Dendritic cell treated with granulocyte-macrophage colony-stimulating factor and Interleukin-4, amounts not matched to agents 40 ng/mL and 50 ng/mL, for 4 days (primary cell): ENCODE data around the gene UNKL.

Source experiments
- H3K27ac Mint-ChIP-seq: one replicate; pipeline ENCODE4 v1.8.0; 2022; ENCODE audit warnings: mild to moderate bottlenecking, mixed read lengths
- H3K27me3 Mint-ChIP-seq: one replicate; pipeline ENCODE4 v1.8.0; 2022; ENCODE audit warnings: mild to moderate bottlenecking, mixed read lengths
- H3K36me3 Mint-ChIP-seq: one replicate; pipeline ENCODE4 v1.8.0; 2022; ENCODE audit warnings: low read depth, mixed read lengths
- H3K4me1 Mint-ChIP-seq: one replicate; pipeline ENCODE4 v1.8.0; 2022; ENCODE audit warnings: low read depth, mixed read lengths
- H3K4me3 Mint-ChIP-seq: one replicate; pipeline ENCODE4 v1.8.0; 2022; ENCODE audit warnings: mild to moderate bottlenecking, moderate library complexity, mixed read lengths
- H3K9me3 Mint-ChIP-seq: one replicate; pipeline ENCODE4 v1.8.0; 2022; ENCODE audit warnings: mixed read lengths
- intact Hi-C: fragments of 100-400 bp; cut with micrococcal nuclease; formaldehyde crosslinking; loops from one replicate; pipeline ENCODE4 v1.15.0; 2022

Gene UNKL

GRCh38 chr16:1430759-1431496 is 16.4 kb upstream of the UNKL start, which contains the start of gene PERCC1:
PERCC1 (plus strand) TSS chr16:1431078; CDS start chr16:1432594, 1,516 bp downstream.
- no peak within 1 kb of the TSS for H3K4me3 Mint-ChIP-seq
- H3K27me3 Mint-ChIP-seq: peaks cover 27% of the 10 kb centered on the region
- peaks cover 15% of the 10 kb centered on the region for H3K36me3 Mint-ChIP-seq
- H3K27ac Mint-ChIP-seq: no peak within 1 kb of the TSS
- intact Hi-C loops: no loop called here
- H3K4me1 Mint-ChIP-seq: no peaks in the 10 kb centered on the region
- no peaks in the 10 kb centered on the region for H3K9me3 Mint-ChIP-seq

- Mint-ChIP-seq H3K27ac (no peak overlapping the region), H3K27me3 (peaks cover 27% of the 10 kb centered on the region), H3K4me3 (no peak overlapping the region), H3K9me3 (no peaks in the 10 kb centered on the region), H3K4me1 (no peaks in the 10 kb centered on the region), H3K36me3 (peaks cover 9% of the 10 kb centered on the region)
- intact Hi-C loops: no loop called here
Measured at GRCh38 chr16:1430214-1430758, 15.8 kb upstream of the UNKL start.

- Mint-ChIP-seq H3K4me3 (no peak overlapping the region), H3K36me3 (peaks cover 2% of the 10 kb centered on the region), H3K4me1 (no peaks in the 10 kb centered on the region), H3K27me3 (peaks cover 27% of the 10 kb centered on the region), H3K27ac (no peak overlapping the region), H3K9me3 (no peaks in the 10 kb centered on the region)
- intact Hi-C loops: loop anchor here (10.0 kb wide), 1 partner anchor 185 kb away; the partner anchor contains the start of genes CRAMP1 and IFT140
Measured at GRCh38 chr16:1429631-1430030, 15.1 kb upstream of the UNKL start.

GRCh38 chr16:1429012-1429411 is 14.5 kb upstream of the UNKL start:
- intact Hi-C loops: loop anchor here (10.0 kb wide), 1 partner anchor 186 kb away; the partner anchor contains the start of genes CRAMP1 and IFT140
- H3K27ac Mint-ChIP-seq: no peak overlapping the region
- no peak overlapping the region for H3K4me3 Mint-ChIP-seq

GRCh38 chr16:1428511-1428910 is 14.0 kb upstream of the UNKL start:
- Mint-ChIP-seq H3K27me3 (peaks cover 27% of the 10 kb centered on the region), H3K27ac (peak overlapping the region; percentile 70), H3K4me3 (peak overlapping the region; percentile 48), H3K4me1 (no peaks in the 10 kb centered on the region), H3K9me3 (no peaks in the 10 kb centered on the region), H3K36me3 (no peaks in the 10 kb centered on the region)
- intact Hi-C loops: loop anchor here (10.0 kb wide), 1 partner anchor 186 kb away; the partner anchor contains the start of genes CRAMP1 and IFT140

More at GRCh38 chr16:1429012-1429411, 14.5 kb upstream of the UNKL start:
- Mint-ChIP-seq H3K36me3 (no peaks in the 10 kb centered on the region), H3K9me3 (no peaks in the 10 kb centered on the region), H3K27me3 (peaks cover 27% of the 10 kb centered on the region), H3K4me1 (no peaks in the 10 kb centered on the region)

GRCh38 chr16:1427473-1428461 is 13.3 kb upstream of the UNKL start:
- H3K4me3 Mint-ChIP-seq: peak overlapping the region; percentile 48
- H3K9me3 Mint-ChIP-seq: no peaks in the 10 kb centered on the region
- intact Hi-C loops: loop anchor here (10.0 kb wide), 1 partner anchor 187 kb away; the partner anchor contains the start of genes CRAMP1 and IFT140
- peaks cover 24% of the 10 kb centered on the region for H3K27me3 Mint-ChIP-seq
- no peaks in the 10 kb centered on the region for H3K4me1 Mint-ChIP-seq
- peak overlapping the region; percentile 70 for H3K27ac Mint-ChIP-seq
- H3K36me3 Mint-ChIP-seq: no peaks in the 10 kb centered on the region

GRCh38 chr16:1426734-1427471 is 12.4 kb upstream of the UNKL start:
- H3K4me3 Mint-ChIP-seq: no peak overlapping the region
- H3K27ac Mint-ChIP-seq: no peak overlapping the region
- H3K36me3 Mint-ChIP-seq: no peaks in the 10 kb centered on the region
- intact Hi-C loops: loop anchor here (10.0 kb wide), 1 partner anchor 188 kb away; the partner anchor contains the start of genes CRAMP1 and IFT140
- H3K27me3 Mint-ChIP-seq: peaks cover 18% of the 10 kb centered on the region
- H3K9me3 Mint-ChIP-seq: no peaks in the 10 kb centered on the region
- H3K4me1 Mint-ChIP-seq: peaks cover 6% of the 10 kb centered on the region

- H3K9me3 Mint-ChIP-seq: no peaks in the 10 kb centered on the region
- H3K36me3 Mint-ChIP-seq: peaks cover 6% of the 10 kb centered on the region
- peaks cover 11% of the 10 kb centered on the region for H3K4me1 Mint-ChIP-seq
- no peak overlapping the region for H3K27ac Mint-ChIP-seq
- intact Hi-C loops: loop anchor here (10.0 kb wide), 1 partner anchor 189 kb away; the partner anchor contains the start of genes CRAMP1 and IFT140
- peaks cover 9% of the 10 kb centered on the region for H3K27me3 Mint-ChIP-seq
- H3K4me3 Mint-ChIP-seq: no peak overlapping the region
Measured at GRCh38 chr16:1425616-1426370, 11.3 kb upstream of the UNKL start.

GRCh38 chr16:1424028-1424427 is 9.5 kb upstream of the UNKL start:
- Mint-ChIP-seq H3K4me1 (peaks cover 21% of the 10 kb centered on the region), H3K4me3 (no peak overlapping the region), H3K36me3 (peaks cover 15% of the 10 kb centered on the region), H3K27ac (no peak overlapping the region), H3K9me3 (no peaks in the 10 kb centered on the region), H3K27me3 (no peaks in the 10 kb centered on the region)
- intact Hi-C loops: loop anchor here (10.0 kb wide), 1 partner anchor 191 kb away; the partner anchor contains the start of genes CRAMP1 and IFT140

GRCh38 chr16:1422076-1422475 is 7.6 kb upstream of the UNKL start:
- H3K27me3 Mint-ChIP-seq: no peaks in the 10 kb centered on the region
- no peaks in the 10 kb centered on the region for H3K9me3 Mint-ChIP-seq
- intact Hi-C loops: loop anchor here (10.0 kb wide), 1 partner anchor 193 kb away; the partner anchor contains the start of genes CRAMP1 and IFT140
- H3K4me3 Mint-ChIP-seq: peak overlapping the region; percentile 44
- peaks cover 26% of the 10 kb centered on the region for H3K36me3 Mint-ChIP-seq
- H3K4me1 Mint-ChIP-seq: peaks cover 37% of the 10 kb centered on the region
- H3K27ac Mint-ChIP-seq: peak overlapping the region; percentile 100

- intact Hi-C loops: loop anchor here (2.0 to 10.0 kb wide), 2 partner anchors 49 to 195 kb away; partner anchors contain the start of genes CRAMP1 and IFT140
- Mint-ChIP-seq H3K36me3 (peaks cover 26% of the 10 kb centered on the region), H3K27ac (peak overlapping the region; percentile 100), H3K4me1 (peaks cover 38% of the 10 kb centered on the region), H3K9me3 (no peaks in the 10 kb centered on the region), H3K4me3 (peak overlapping the region; percentile 87), H3K27me3 (no peaks in the 10 kb centered on the region)
Measured at GRCh38 chr16:1420111-1420539, 5.6 kb upstream of the UNKL start.

GRCh38 chr16:1416521-1416941 is 2.0 kb upstream of the UNKL start:
- Mint-ChIP-seq H3K36me3 (peaks cover 39% of the 10 kb centered on the region), H3K4me1 (peaks cover 35% of the 10 kb centered on the region), H3K9me3 (no peaks in the 10 kb centered on the region), H3K27me3 (no peaks in the 10 kb centered on the region), H3K4me3 (no peak overlapping the region), H3K27ac (no peak overlapping the region)
- intact Hi-C loops: loop anchor here (10.0 kb wide), 1 partner anchor 52 kb away; no protein-coding TSS in a partner anchor
